OCI-LY3 (cell line): ENCODE data around the gene LPCAT1.

Source experiments
- H2AFZ ChIP-seq: fragments of 200-600, 300-600 bp; shearing (Covaris generic); 2 replicates; pipeline ENCODE4 v1.6.0; 2014; ENCODE audit warnings: antibody characterized with exemption, low read depth, low read length
- H3K27ac ChIP-seq: fragments of 200-600, 300-600 bp; sonication (generic); 2 replicates; pipeline ENCODE4 v1.5.1; 2014; ENCODE audit warnings: mild to moderate bottlenecking, low read length, moderate library complexity, mixed read lengths
- H3K27me3 ChIP-seq: fragments of 200-600, 300-600 bp; sonication (generic); 2 replicates; pipeline ENCODE4 v1.6.1; 2014; ENCODE audit warnings: low read depth, low read length, mixed read lengths
- H3K36me3 ChIP-seq: fragments of 200-600, 300-600 bp; sonication (generic); replicated peaks from 2 replicates; pipeline ENCODE3; 2014; ENCODE audit warnings: low read depth, low read length, mixed read lengths
- H3K4me1 ChIP-seq: fragments of 300-600, 200-600 bp; sonication (generic); 2 replicates; pipeline ENCODE4 v1.6.1; 2014; ENCODE audit warnings: low read length, mixed read lengths
- H3K4me2 ChIP-seq: fragments of 200-600, 300-600 bp; sonication (generic); 2 replicates; pipeline ENCODE4 v1.6.1; 2014; ENCODE audit warnings: low read length, mixed read lengths
- H3K4me3 ChIP-seq: fragments of 300-600, 200-600 bp; sonication (generic); 2 replicates; pipeline ENCODE4 v1.5.1; 2014; ENCODE audit warnings: antibody characterized with exemption, mild to moderate bottlenecking, low read length, moderate library complexity
- H3K79me2 ChIP-seq: fragments of 300-600, 200-600 bp; shearing (Covaris generic); 2 replicates; pipeline ENCODE4 v1.6.1; 2014; ENCODE audit warnings: mild to moderate bottlenecking, low read length, mixed read lengths
- H3K9ac ChIP-seq: fragments of 300-600, 200-600 bp; shearing (Covaris generic); 2 replicates; pipeline ENCODE4 v1.6.0; 2014; ENCODE audit warnings: mild to moderate bottlenecking, low read length, moderate library complexity
- H3K9me3 ChIP-seq: fragments of 200-600, 300-600 bp; shearing (Covaris generic); 2 replicates; pipeline ENCODE4 v1.6.1; 2014; ENCODE audit warnings: low read length, mixed read lengths; ENCODE audit not compliant: insufficient read depth
- H4K20me1 ChIP-seq: fragments of 200-600, 300-600 bp; sonication (generic); 2 replicates; pipeline ENCODE4 v1.6.1; 2016; ENCODE audit warnings: low read length, mixed read lengths; ENCODE audit not compliant: insufficient read depth
- EZH2phosphoT487 ChIP-seq: fragments of 200-600 bp; shearing (Covaris generic); IDR thresholded peaks from 2 replicates; pipeline ENCODE4 v1.6.1; 2018; ENCODE audit warnings: antibody characterized with exemption, mixed run types, low read depth
- TF ChIP-seq, protein P1 (sequence below): fragments of 200-600, 300-600 bp; sonication (generic); IDR thresholded peaks from 2 replicates; pipeline ENCODE4 v1.5.1; 2014; ENCODE audit warnings: antibody characterized with exemption, low read length, low read depth

Gene LPCAT1

DNA sequence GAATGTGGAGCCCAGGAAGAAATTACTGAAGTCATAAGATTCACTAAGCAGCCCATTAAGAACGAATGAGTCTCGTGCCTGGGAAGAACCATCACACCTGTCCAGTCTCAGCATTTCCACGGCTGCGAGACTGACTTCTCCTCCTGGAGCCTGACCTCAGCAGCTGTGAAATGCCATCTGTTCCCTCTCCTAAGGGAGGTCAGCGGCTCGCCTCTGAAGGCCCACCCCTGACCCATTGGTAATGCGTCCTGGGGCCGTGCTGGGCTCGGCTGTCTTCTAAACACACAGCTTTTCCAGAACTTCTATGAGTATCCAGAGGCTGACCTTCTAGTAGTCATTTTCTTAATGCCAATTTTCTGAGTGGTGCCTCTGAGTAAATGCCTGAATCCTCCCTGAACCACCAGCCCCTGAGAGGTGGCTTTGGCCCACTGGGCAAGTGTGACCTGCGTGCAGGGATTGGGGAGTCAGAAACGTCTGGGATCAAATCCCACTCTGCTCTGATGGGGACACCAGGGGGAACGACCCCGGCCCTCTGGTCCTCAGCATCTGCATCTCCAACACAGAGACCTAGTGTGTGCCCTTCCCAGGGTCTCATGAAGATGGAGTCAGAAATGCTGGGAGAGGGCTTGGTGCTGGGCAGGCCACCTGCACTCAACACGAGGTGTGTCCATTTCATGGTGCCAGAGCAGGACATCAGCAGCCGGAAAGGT, 84.2 kb downstream of the LPCAT1 start:
- no peaks in the 10 kb centered on the region for H3K4me1 ChIP-seq
- H2AFZ ChIP-seq, result no peak overlapping the region
- H3K27ac ChIP-seq, result no peak overlapping the region
- no peak for TF ChIP-seq EZH2phosphoT487
- TF ChIP-seq, protein P1, sequence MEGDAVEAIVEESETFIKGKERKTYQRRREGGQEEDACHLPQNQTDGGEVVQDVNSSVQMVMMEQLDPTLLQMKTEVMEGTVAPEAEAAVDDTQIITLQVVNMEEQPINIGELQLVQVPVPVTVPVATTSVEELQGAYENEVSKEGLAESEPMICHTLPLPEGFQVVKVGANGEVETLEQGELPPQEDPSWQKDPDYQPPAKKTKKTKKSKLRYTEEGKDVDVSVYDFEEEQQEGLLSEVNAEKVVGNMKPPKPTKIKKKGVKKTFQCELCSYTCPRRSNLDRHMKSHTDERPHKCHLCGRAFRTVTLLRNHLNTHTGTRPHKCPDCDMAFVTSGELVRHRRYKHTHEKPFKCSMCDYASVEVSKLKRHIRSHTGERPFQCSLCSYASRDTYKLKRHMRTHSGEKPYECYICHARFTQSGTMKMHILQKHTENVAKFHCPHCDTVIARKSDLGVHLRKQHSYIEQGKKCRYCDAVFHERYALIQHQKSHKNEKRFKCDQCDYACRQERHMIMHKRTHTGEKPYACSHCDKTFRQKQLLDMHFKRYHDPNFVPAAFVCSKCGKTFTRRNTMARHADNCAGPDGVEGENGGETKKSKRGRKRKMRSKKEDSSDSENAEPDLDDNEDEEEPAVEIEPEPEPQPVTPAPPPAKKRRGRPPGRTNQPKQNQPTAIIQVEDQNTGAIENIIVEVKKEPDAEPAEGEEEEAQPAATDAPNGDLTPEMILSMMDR, result no peak
- H3K4me3 ChIP-seq, result no peak overlapping the region
- no peaks in the 10 kb centered on the region for H3K79me2 ChIP-seq
- no peak overlapping the region for H3K9ac ChIP-seq
- no peaks in the 10 kb centered on the region for H3K9me3 ChIP-seq
- no peak overlapping the region for H3K4me2 ChIP-seq
- H3K36me3 ChIP-seq, result no peaks in the 10 kb centered on the region
- no peaks in the 10 kb centered on the region for H3K27me3 ChIP-seq
- no peaks in the 10 kb centered on the region for H4K20me1 ChIP-seq

DNA sequence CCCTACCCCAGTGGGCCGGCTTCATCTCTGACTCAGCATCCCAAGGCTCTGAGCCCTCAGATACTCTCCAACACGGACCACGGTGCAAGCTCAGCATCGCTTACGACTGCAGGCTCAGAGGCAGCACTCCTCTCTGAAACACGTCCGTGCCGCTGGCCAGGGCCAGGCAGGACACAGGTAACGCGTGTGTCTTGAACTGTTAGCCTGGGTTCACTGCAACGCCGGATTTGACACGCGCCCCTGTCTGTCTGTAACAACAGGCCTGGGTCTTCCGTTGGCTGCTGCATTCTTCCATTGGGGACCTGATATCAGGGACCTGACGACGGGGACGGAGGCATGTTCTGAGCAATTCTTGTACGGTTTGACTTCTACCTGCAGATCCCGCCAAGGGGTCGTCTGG, 84.9 kb downstream of the LPCAT1 start:
- Histone ChIP-seq H3K27me3 (no peaks in the 10 kb centered on the region), H3K79me2 (no peaks in the 10 kb centered on the region), H3K4me3 (no peak overlapping the region), H3K4me1 (no peaks in the 10 kb centered on the region), H3K9ac (no peak overlapping the region), H3K36me3 (no peaks in the 10 kb centered on the region), H3K27ac (no peak overlapping the region), H3K9me3 (no peaks in the 10 kb centered on the region), H3K4me2 (no peak overlapping the region), H4K20me1 (no peaks in the 10 kb centered on the region), H2AFZ (no peak overlapping the region)
- TF ChIP-seq, protein P1, result no peak
- no peak for TF ChIP-seq EZH2phosphoT487

DNA sequence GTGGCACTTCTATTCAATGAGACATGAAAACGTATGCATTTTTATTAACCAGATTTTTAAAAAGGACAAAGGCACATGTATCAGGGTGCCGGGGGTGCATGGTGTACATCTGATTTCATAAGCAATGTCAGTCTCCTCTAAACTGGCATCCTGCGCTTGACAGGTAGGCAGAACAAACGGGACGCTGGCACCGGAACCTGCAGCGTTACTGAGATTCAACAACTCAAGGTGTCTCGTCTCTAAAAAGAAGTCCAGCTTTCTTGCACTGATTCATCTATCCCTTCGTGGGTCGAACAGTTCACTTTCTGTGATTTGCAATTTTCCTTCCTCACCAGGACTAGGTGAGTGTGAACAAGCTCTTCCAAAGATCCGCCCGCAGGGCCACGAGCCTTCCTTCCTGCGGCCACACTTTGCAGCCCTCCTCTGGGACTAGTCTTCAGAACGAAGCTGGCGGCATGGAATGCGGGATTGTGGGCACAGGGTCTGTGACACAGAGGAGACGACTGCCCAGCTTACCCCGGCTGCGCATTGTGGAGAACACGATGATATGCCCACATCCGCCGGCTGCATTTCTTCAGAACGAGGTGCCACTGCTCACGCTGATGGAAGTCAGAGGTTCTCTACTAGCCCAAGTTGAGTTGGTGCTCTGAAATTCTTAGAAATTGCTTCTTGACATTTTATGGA, 85.7 kb downstream of the LPCAT1 start:
- Histone ChIP-seq H4K20me1 (no peaks in the 10 kb centered on the region), H3K4me1 (no peaks in the 10 kb centered on the region), H3K4me2 (no peak overlapping the region), H2AFZ (no peak overlapping the region), H3K9ac (no peak overlapping the region), H3K27me3 (no peaks in the 10 kb centered on the region), H3K4me3 (no peak overlapping the region), H3K9me3 (no peaks in the 10 kb centered on the region), H3K27ac (no peak overlapping the region), H3K36me3 (no peaks in the 10 kb centered on the region), H3K79me2 (no peaks in the 10 kb centered on the region)
- TF ChIP-seq, protein P1, result no peak
- no peak for TF ChIP-seq EZH2phosphoT487

DNA sequence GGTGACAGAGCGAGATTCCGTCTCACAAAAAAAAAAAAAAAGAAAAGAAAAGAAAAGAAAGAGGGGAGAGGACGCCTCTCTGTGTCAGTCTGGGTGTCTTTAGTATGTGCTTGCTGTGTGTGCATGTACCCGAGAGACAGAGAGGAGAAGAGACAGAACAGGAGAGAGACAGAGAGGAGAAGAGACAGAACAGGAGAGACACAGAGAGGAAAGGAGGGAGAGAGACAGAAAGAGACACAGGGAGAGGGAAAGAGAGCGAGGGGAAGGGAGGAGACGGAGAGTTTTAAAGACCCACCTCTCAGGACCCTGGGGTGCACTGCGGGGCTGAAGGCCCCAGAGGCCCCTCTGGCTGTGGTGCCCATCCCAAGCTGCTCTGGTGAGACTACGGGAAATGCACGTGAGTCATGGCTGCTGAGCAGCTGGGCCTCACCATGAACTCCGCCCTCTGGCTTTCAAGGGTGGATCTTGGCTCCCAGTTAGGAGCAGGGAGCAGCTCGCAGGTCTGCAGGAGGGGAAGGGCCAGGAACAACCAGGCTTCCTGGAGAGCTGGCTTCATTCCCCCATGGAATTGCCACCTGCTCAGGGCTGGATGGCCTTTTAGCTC, 86.4 kb downstream of the LPCAT1 start:
- no peaks in the 10 kb centered on the region for H3K27me3 ChIP-seq
- H4K20me1 ChIP-seq, result no peaks in the 10 kb centered on the region
- H3K4me3 ChIP-seq, result no peak overlapping the region
- no peaks in the 10 kb centered on the region for H3K79me2 ChIP-seq
- TF ChIP-seq, protein P1, result no peak
- no peak for TF ChIP-seq EZH2phosphoT487
- H3K27ac ChIP-seq, result no peak overlapping the region
- H3K9ac ChIP-seq, result no peak overlapping the region
- no peaks in the 10 kb centered on the region for H3K9me3 ChIP-seq
- H2AFZ ChIP-seq, result no peak overlapping the region
- H3K36me3 ChIP-seq, result no peaks in the 10 kb centered on the region
- H3K4me2 ChIP-seq, result no peak overlapping the region
- H3K4me1 ChIP-seq, result no peaks in the 10 kb centered on the region
